Right atrium auricular region (tissue), 2 donors: Measurements from ENCODE around the gene MYH10. TPM values are rescaled to one million over a fixed set of nuclear protein-coding genes. Genes with fewer than 3 reads are reported as not detected.

ENCODE experiments used
- DNase-seq: peaks from one replicate; pipeline ENCODE4 v3.0.0-alpha.2; 2019; ENCODE audit warnings: low spot score
- H3K27ac ChIP-seq, 2 donors: fragments of 200-600 bp; sonication (generic); 1 replicate in 1 of 2; 2 replicates in 1 of 2; pipeline ENCODE4 v1.5.1; 2016 to 2019
- H3K27me3 ChIP-seq, 2 donors: fragments of 200-600 bp; sonication (generic); one replicate each; pipeline versions ENCODE4 v1.5.1 to v1.6.0; 2017 to 2019
- H3K36me3 ChIP-seq: fragments of 200-600 bp; sonication (generic); one replicate; pipeline ENCODE4 v1.5.1; 2016
- H3K4me1 ChIP-seq, 2 donors: fragments of 200-600 bp; sonication (generic); one replicate each; pipeline versions ENCODE4 v1.5.1 to v1.6.0; 2017 to 2019
- H3K4me3 ChIP-seq, 2 donors: fragments of 200-600 bp; sonication (generic); 1 replicate in 1 of 2; 2 replicates in 1 of 2; pipeline ENCODE4 v1.5.1; 2017 to 2019; ENCODE audit warnings: mild to moderate bottlenecking in 1 of 2, moderate library complexity in 1 of 2
- H3K9me3 ChIP-seq, 2 donors: fragments of 200-600 bp; sonication (generic); one replicate each; pipeline ENCODE4 v1.5.1; 2019
- total RNA-seq, 2 donors: library from RNA; depleted of rRNA; stranded (reverse); fragments of >200 nt; gene quantifications; one replicate each; pipeline ENCODE4 v1.1.0, GENCODE V29; 2016
- TF ChIP-seq, protein P1 (sequence below), 2 donors: fragments of 200-600 bp; sonication (generic); IDR thresholded peaks; one replicate each; pipeline ENCODE4 v1.5.1; 2019; ENCODE audit warnings: antibody characterized with exemption in 2 of 2

MYH10 gene
- total RNA-seq, 2 donors from 2014 or later = 48.9 to 49.1 TPM

DNA sequence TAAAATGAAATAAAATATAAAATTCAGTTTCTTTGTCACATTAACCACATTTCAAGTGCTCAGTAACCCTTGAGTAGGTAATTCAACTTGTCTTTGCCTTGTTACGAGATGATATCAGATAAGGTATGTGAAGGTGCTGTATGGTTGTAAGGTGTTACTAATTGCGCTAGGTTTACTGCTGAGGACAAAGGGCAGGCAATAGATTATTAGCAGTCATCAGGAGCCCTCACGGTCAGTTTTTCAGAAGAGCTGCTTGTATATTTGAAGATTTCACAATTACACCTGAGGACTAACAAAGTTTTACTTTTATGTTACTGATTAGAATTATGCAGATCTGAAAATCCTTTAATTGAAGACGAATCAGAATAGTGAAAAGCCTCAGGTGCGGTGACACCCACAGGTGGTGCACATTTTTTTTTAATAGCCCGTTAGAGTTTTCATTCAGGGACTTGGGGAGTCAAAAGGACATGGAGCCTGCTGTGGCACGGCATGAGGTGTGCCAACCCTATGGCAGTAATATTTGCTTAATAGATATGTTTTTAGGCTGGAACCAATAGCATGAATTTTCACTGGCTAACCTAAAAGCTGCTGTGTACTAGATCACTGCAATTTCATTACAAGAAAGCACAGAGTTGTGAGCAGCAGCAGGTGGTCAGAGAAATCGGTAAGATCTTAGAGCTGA is 178.5 kb downstream of the MYH10 start:
- no peak overlapping the region for H3K4me3 ChIP-seq
- DNase-seq = no peak
- H3K27me3 ChIP-seq = no peaks in the 10 kb centered on the region
- peaks cover 0 to 12% of the 10 kb centered on the region in 2 donors for H3K4me1 ChIP-seq
- H3K27ac ChIP-seq = no peak overlapping the region
- peaks cover 83% of the 10 kb centered on the region for H3K36me3 ChIP-seq
- no peaks in the 10 kb centered on the region for H3K9me3 ChIP-seq
- TF ChIP-seq, protein P1, sequence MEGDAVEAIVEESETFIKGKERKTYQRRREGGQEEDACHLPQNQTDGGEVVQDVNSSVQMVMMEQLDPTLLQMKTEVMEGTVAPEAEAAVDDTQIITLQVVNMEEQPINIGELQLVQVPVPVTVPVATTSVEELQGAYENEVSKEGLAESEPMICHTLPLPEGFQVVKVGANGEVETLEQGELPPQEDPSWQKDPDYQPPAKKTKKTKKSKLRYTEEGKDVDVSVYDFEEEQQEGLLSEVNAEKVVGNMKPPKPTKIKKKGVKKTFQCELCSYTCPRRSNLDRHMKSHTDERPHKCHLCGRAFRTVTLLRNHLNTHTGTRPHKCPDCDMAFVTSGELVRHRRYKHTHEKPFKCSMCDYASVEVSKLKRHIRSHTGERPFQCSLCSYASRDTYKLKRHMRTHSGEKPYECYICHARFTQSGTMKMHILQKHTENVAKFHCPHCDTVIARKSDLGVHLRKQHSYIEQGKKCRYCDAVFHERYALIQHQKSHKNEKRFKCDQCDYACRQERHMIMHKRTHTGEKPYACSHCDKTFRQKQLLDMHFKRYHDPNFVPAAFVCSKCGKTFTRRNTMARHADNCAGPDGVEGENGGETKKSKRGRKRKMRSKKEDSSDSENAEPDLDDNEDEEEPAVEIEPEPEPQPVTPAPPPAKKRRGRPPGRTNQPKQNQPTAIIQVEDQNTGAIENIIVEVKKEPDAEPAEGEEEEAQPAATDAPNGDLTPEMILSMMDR (IDR thresholded peaks at IDR 0.05) = no peak

DNA sequence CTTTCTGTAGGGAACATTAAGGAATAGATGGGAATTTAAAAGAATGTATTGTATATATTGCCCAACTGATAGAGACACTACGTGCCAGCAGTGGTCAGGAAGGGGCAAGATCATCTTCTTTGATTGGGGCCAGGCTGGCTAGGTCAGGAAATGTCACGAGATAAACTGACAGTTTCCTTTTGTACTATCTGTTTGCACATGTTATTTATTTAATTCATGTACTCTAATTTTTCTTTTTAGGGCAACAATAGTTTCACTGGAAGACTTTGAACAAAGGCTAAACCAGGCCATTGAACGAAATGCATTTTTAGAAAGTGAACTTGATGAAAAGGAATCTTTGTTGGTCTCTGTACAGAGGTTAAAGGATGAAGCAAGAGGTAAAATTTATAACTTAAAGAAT is 182.2 kb downstream of the MYH10 start:
- Histone ChIP-seq H3K9me3 (no peaks in the 10 kb centered on the region), H3K4me3 (no peak overlapping the region), H3K36me3 (peaks cover 82% of the 10 kb centered on the region), H3K4me1 (peaks cover 0 to 21% of the 10 kb centered on the region in 2 donors), H3K27me3 (no peaks in the 10 kb centered on the region), H3K27ac (no peak overlapping the region)
- TF ChIP-seq, protein P1 (IDR thresholded peaks at IDR 0.05) = no peak
- DNase-seq = no peak

DNA sequence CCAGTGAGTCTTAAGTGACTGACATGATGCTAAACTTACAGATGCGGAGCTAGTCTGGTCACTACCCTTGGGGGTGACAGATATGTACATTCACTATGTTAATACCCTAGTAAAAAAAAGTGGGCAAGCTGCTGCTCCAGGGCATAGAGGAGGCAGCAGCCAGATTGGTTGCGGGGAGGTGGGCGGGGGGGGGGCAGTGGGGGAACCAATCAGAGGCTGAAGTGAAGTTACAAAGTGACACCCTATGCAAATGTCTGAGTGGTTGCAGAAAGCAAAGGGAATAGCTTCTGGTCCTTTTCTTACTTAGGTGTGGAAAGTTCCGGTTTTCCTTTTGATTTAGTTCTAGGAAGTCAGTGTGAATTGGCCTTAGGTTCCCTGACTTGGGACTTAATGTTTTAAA is 182.7 kb downstream of the MYH10 start:
- Histone ChIP-seq H3K4me3 (no peak overlapping the region), H3K4me1 (peaks cover 0 to 27% of the 10 kb centered on the region in 2 donors), H3K27ac (no peak overlapping the region), H3K36me3 (peaks cover 77% of the 10 kb centered on the region), H3K9me3 (no peaks in the 10 kb centered on the region), H3K27me3 (no peaks in the 10 kb centered on the region)
- no peak for DNase-seq
- TF ChIP-seq, protein P1 (IDR thresholded peaks at IDR 0.05) = no peak

DNA sequence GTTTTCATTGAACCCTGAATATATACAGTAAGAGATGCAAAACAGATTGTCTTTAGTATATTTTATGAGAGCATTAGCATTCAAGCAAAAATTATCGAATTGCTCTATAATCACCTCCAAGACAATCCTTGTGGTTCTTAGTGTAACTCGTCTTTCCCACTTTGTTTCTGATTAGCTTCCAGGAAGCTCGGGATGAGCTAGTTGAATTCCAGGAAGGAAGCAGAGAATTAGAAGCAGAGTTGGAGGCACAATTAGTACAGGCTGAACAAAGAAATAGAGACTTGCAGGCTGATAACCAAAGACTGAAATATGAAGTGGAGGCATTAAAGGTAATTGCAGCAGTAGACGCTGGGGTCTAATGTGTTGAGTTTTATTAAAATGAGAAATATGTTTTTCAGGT is 185.0 kb downstream of the MYH10 start:
- Histone ChIP-seq H3K27ac (no peak overlapping the region), H3K36me3 (peaks cover 54% of the 10 kb centered on the region), H3K9me3 (no peaks in the 10 kb centered on the region), H3K4me3 (no peak overlapping the region), H3K27me3 (no peaks in the 10 kb centered on the region), H3K4me1 (peaks cover 0 to 44% of the 10 kb centered on the region in 2 donors)
- no peak for DNase-seq
- TF ChIP-seq, protein P1 (IDR thresholded peaks at IDR 0.05) = no peak

DNA sequence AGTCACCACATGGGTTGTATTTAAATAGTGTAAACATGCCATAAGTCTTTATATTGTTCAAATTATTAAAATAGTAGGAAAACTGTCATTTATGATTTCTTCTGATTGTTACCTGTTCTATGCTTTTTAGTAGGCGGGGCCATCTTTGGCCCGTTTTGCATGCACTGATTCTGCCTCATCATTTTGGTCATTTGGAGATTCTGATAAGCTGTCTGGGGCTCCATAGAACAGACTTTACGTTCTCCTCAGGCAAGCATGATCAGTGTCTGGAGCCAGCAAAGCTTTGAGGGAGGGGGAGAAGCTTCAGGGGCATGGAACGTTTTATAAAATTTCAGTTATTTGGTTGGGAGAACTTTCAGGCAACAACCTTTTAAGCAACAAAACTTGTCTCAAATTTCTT is 186.0 kb downstream of the MYH10 start:
- peaks cover 48% of the 10 kb centered on the region for H3K36me3 ChIP-seq
- TF ChIP-seq, protein P1 (IDR thresholded peaks at IDR 0.05) = no peak
- H3K9me3 ChIP-seq = no peaks in the 10 kb centered on the region
- H3K27me3 ChIP-seq = no peaks in the 10 kb centered on the region
- no peak overlapping the region for H3K4me3 ChIP-seq
- no peak overlapping the region for H3K27ac ChIP-seq
- H3K4me1 ChIP-seq = peaks cover 0 to 50% of the 10 kb centered on the region in 2 donors
- DNase-seq = no peak

DNA sequence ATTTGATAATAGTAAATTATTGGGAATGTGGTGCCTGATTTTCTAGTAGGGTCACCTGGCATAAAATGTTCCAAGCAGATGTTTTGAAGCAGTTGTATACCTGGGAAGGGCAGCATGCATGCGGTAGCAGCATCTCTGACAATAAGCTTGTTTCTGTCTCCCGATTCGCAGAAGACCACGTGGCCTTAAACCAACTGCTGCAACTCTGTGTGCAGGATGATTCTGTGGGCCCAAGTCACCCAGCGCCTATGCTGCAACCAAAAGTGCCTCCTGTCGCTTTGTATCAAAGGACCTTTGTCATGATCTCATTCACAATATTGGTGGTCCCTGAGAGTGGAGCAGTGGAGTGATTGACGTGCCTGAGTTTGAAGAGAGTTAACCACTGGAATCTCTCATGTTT is 186.8 kb downstream of the MYH10 start:
- TF ChIP-seq, protein P1 (IDR thresholded peaks at IDR 0.05) = no peak
- Histone ChIP-seq H3K27ac (no peak overlapping the region), H3K36me3 (peaks cover 41% of the 10 kb centered on the region), H3K4me1 (peaks cover 0 to 51% of the 10 kb centered on the region in 2 donors), H3K4me3 (no peak overlapping the region), H3K27me3 (no peaks in the 10 kb centered on the region), H3K9me3 (no peaks in the 10 kb centered on the region)
- DNase-seq = no peak
